NCI-H146 (cell line): ENCODE results near the gene LMNTD1.
"Not testable (repeated sequence)": the region's sequence is repeated elsewhere in the genome, so short reads cannot be mapped to it uniquely, and the experiment has no call there.

Experiments
- DNase-seq: peaks from one replicate; lab custom pipeline; 2025; lab: John Stamatoyannopoulos, UW

Gene LMNTD1

DNA sequence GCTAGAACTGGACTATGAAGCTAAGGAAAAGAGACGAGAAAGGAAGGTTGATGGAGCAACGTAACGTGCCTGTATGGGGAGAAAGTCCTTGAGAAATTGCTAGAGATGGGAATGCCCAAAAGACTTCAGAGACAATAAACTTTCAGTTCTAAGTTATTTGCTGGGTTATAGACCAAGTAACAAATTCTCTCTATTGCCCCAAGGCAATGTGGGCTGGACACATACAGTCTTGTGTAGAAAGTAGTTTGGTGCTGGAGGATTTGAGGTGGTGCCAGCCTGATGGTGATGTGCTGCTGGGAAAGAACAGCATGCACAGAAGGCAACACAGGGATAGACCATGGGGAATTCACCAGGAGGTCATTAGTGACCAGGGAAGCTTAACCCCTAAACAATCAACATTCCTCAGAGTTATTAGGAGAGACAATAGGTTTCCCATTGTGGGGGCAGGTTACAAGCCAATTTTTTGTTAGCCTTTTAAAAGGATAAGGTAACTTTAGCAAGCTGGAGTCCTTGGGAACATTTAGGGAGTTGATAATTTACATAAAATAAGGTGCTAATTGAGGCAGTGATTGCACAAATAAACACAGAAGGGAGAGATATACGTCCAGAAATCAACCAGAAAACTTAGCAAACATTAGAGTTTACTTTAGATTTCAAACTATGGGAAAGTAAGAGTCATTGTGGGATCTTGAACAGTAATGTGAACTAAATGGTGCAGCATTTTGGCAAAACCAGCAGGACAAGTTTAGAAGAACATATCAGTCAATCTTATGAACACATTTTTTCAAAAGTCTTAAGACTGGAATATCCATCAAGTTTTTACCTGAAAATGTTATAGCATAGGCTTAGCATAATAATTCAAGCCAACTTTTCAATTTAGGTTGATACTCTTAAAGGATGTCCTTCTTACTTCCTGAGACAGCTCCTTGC, 61.4 kb downstream of the LMNTD1 start:
- no peak for DNase-seq

DNA sequence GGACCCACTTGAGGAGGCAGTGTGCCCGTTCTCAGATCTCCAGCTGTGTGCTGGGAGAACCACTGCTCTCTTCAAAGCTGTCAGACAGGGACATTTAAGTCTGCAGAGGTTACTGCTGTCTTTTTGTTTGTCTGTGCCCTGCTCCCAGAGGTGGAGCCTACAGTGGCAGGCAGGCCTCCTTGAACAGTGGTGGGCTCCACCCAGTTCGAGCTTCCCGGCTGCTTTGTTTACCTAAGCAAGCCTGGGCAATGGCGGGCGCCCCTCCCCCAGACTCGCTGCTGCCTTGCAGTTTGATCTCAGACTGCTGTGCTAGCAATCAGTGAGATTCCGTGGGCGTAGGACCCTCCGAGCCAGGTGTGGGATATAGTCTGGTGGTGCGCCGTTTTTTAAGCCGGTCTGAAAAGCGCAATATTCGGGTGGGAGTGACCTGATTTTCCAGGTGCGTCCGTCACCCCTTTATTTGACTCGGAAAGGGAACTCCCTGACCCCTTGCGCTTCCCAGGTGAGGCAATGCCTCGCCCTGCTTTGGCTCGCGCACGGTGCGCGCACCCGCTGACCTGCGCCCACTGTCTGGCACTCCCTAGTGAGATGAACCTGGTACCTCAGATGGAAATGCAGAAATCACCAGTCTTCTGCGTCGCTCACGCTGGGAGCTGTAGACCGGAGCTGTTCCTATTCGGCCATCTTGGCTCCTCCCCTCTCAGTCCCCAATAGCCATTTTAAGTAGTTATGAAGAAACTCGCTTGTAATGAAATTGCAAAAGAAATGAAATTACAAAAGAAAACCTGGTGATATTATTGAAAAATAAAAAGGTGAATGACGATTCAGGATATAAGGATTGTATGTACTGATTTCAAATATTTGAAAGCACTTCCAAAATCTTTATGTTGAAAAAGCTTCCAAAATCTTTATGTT, 63.9 kb downstream of the LMNTD1 start:
- DNase-seq, result not testable (repeated sequence)

DNA sequence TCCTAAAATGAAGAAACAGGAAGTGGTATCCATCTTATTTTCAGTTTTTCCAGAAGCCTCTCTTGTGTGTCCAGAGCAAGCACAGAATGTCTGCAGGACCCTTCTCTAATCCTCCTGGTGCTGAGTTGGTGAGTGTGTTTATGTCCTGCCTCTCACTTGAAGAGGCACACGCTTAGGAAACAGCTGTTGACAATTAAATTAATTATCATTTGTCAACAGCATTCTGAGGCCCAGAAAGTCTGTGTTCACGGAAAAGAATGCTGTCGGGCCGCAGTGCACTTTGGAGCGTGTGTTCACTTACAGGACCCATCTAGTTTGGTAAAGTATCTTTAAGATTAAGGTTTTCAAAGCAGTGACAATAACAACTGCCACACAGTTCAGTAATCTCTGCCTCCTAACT, 70.5 kb downstream of the LMNTD1 start:
- no peak for DNase-seq

DNA sequence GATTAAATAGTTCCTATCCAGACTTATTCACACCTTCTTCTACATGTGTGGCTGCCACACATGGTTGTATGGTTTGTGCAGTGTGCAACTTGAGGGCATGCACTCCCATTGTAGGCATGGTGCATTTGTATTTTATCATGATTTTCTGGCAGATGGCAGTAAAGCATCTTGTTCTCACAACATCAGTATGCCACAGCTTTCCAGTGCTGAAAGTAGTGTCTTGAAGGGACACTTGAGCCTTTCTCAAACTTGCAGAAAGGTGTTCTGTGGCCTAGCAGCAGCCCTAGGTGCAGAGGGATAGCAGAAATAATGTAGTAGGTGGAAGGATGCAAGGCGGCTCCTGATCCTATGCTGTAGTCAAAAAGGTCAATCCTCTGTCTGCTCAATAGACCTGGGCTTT, 72.9 kb downstream of the LMNTD1 start:
- DNase-seq, result no peak

DNA sequence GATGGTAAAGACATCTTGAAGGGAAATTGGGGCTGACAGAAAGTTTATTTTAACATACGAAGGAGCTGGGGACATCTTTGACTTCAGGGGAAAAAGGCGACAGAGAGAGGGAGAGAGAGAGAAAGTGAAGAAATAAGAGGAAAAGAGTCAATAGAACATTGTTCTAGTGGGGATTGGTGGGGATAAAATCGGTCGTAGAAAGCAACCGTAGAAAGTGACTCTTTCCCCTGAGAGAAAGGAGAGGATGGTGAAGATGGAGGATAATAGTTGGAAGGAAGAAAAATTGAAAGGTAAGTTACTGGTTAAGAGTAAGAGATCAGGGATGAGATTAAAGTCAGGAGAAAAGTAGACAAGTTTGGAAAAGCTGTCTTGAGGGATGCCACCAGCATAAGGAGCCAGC, 75.9 kb downstream of the LMNTD1 start:
- DNase-seq, result no peak

DNA sequence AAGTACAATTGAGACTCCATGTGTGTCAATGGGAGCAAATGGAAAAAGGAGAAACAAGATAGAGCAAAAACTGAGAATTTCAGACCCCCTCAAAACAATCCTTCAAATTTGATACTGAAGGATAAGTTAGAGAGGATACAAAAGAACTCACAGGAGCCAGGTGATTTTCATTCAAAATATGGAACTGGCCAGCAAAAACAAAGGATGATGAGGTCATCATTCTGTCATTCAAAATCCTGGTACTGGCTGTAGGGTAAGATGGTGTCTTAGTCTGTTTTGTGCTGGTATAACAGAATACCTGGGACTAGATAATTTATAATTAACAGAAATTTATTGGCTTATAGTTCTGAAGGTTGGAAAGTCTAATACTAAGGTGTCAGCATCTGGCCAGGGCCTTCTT, 80.6 kb downstream of the LMNTD1 start:
- no peak for DNase-seq

DNA sequence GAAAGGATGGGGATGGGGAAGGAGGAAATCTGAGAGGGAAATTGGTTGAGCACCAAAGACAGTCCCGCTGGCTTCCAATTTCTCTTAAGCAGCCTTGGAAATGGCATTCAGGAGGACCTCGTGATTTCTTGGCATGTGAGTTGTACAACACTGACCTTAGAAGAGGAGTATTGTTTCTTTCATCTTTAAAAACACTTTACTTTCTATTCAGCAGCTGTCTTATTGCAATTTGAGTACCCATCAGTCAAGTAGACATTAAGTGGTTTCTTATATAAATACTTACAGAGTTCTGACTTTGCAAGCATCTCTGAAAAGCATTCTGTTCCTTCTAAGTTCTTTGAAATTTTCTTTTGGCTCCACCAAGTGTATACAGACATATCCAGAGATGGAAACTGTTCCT, 83.2 kb downstream of the LMNTD1 start:
- no peak for DNase-seq

DNA sequence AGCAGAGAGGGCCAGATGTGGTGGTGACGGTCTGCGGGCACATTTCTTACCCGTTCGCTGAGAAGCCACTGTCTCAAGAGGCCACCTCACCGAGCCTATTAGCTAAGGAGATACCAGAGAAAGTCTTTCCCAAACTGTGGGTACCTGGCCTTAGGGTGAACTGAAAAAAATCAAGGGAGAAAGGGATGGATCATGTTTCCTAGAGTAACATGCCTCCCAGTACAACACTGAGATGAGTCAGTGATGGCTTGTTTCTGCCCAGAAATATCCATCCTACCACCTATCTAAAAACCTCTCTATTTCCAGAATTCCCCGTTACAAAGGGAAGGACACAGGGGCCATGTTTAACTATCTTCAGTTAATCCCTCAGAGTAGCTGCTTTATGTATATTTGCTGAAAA, 83.7 kb downstream of the LMNTD1 start:
- no peak for DNase-seq

DNA sequence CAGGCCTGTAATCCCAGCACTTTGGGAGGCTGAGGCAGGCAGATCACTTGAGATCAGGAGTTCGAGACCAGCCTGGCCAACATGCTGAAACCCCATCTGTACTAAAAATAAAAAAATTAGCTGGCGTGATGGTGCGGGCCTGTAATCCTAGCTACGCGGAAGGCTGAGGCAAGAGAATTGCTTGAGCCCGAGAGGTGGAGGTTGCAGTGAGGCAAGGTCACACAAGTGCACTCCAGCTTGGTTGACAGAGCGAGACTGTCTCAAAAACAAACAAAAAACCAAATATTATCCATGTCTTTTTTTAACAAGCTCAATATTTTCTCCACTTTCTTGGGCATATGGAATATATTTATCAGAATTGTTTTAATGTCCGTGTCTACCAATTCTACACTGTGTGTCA, 89.6 kb downstream of the LMNTD1 start:
- DNase-seq, result no peak

DNA sequence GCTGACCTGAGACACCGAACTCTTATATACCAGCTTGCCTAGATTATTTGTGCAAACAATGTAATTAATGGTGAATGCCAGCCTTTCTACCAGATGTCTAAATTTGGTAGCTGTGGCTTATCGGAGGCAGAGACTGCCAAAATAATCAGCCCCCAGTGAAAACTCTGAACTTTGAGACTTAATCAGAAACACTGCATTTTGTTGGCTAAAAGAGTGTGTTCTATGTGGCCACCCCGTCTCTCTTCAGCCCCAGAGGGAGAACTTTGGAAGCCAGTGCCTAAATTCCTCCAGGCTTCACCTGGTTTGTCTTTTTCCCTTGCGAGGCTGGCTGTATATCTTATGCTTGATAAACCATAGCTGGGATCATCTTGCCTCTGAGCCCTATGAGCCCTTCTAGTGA, 90.1 kb downstream of the LMNTD1 start:
- no peak for DNase-seq

DNA sequence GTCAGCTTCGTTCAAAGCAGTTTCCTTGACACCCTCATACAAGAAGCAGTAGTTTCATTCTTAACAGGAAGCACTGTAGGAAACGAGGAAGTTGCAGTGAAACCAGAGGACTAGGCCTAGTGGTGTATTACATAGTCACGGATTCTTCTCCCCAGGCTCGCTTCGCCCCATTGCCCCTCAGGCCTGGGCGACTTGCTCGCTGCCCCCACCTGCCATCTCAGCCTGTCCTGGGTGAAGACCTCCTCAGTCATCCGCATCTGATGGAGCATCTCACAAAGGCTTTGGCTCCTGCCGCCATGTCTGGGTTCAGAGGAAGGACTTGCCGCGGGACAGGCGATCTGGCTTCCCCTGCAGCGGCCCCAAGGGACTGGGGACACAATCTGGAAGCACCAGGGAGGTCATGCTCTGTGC, 93.5 kb downstream of the LMNTD1 start:
- no peak for DNase-seq

DNA sequence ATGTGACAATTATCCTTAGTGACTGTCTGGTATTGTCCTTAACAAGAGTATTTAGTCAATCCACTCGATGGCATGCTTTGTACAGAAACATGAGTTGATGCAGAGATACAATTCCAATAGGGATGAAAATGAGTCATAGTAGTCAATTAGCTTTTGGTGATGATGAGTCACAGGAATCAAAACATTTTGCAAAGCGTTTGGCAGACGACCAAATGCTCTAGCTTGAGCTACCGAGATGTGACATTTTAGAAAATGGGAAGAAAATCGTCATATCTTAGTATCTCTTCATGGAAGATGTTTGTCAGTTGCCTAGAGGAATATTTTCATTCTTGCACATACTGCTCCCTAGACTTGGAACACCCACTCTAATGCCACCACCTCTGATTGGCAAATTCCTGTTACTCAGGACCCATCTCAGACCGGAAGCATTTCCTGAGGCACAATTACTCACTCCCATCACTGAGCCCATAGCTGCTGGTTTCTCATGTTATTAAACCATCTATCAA, 95.0 kb downstream of the LMNTD1 start:
- DNase-seq, result peak; percentile 2

DNA sequence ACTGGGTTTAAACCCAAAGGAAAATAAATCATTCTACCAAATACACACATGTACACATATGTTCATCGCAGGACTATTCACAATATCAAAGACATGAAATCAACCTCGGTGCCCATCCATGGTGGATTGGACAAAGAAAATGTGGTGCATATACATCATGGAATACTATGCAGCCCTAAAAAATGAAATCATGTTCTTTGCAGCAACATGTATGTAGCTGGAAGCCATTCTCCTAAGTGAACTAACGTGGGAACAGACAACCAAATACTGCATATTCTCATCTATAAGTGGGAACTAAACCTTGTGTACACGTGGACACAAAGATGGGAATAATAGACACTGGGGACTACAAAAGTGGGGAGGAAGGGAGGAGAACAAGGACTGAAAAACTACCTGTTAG, 96.6 kb downstream of the LMNTD1 start:
- DNase-seq, result no peak

DNA sequence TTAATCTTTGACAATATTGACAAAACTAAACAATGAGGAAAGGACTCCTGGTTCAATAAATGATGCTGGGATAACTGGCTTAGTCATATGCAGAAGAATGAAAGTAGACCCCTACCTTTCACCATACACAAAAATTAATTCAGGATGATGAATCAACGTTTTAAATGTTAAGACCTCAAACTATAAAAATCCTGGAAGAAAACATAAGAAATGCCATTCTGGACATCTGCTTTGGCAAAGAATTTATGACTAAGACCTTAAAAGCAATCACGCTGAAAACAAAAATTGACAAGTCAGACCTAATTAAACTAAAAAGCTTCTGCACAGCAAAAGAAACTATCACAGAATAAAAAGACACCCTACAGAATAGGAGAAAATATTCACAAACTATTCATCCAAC, 97.4 kb downstream of the LMNTD1 start:
- DNase-seq, result no peak

DNA sequence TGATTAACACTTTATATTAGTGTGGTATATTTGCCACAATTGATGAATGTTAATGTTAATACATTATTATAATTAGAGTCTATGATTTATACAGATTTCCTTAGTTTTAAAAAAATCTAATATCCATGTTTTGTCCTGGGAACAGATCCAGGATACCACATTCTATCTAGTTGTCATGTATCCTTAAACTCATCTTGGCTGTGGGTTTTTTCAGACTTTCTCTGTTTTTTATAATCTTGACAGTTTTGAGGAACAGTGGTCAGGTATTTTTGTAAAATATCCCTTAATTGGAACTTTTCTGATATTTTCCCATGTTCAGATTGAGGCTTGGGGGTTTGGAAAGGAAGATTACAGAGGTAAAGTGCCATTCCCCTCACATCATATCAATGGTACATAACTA, 104.1 kb downstream of the LMNTD1 start:
- no peak for DNase-seq

DNA sequence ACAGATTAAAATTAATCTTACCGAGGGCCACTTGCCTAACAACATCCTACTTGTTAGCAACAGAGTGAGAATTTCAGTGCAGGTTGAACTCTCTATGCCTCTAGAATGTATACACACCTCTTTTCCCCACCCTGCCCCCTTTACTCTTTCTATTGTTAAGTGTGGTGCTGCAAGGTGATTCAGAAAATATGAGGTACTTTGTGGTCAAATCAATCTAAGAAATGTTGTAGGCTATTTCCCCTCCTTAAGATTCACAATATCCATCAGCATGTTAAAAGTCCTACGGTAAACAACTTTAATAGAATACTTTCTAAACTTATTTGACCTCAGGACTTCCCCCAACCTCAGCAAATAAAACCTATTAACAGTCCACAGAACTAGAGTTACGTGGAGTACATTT, 106.0 kb downstream of the LMNTD1 start:
- DNase-seq, result no peak

DNA sequence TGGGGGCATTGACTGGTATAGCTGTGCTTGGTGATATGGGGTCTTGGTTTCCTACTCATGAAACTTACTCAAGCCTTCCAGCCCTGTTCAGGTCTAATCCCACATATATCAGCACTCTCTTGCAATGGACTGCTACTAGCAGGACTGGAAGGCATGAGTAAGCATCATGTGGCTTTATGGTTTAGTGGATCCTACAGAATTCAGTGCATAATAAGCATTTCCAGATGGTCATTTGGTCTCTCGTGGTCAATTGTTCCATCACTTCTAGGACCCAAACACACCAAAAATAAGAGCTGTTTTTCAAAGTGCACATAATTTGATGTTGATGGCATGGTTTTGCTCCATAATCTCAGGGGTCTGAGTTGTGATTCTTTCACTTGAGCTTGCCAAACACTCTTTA, 114.4 kb downstream of the LMNTD1 start:
- no peak for DNase-seq

DNA sequence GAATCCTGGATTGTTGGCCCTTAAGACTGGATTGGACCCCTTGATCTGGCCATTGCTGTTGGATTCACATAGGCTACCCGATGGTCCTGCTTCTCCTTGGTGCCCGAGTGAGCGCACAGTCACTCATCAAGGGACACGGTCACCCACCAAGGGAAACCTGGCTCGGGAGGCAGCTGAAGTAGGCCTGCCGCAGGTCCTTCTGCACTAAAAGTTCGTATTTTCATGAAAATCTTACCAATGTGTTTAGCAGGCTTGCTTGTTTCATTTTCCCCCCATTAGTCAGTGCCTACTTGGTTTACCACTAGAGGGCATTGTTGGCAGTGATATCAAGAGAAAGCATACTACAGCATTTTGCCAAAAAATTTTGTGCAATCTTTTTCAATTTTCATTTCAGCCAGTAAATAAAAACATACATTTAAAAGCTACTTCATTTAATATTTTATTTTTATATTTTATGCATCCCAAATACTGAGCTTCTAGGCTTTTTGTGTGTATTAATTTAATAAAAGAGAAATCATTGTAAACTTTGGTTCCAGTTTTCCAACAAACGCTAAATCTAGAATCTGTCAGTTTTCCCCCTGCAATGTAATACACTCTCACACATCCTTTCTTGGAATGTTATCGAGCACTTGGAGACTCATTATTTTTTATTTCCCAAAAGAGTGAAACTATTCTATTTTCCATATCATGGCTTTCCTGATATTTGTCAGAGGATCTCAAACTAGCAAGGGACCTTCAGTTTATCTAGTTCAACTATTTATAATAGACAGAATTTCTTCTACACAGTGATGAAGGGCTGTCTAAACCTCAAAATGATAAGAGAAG, 116.7 kb downstream of the LMNTD1 start:
- DNase-seq, result peak; percentile 44

DNA sequence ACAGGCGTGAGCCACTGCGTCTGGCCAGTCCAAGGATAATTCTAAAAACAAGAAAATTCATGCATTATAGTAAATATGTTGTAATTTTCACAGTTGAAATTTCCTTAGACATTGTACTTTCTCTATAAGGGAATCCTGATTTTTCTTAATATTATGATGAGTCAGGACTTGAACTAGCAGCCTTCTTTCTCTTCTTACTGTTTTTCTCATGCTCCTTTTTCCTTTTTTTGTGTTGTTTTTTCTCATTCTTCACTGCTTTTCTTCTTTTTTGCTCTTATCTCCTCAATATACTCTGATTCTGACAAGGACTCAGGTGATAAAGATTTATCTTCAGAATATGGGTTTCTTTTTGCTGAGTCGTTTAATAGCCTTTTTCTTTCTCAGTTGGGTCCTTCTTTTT, 117.7 kb downstream of the LMNTD1 start:
- no peak for DNase-seq

DNA sequence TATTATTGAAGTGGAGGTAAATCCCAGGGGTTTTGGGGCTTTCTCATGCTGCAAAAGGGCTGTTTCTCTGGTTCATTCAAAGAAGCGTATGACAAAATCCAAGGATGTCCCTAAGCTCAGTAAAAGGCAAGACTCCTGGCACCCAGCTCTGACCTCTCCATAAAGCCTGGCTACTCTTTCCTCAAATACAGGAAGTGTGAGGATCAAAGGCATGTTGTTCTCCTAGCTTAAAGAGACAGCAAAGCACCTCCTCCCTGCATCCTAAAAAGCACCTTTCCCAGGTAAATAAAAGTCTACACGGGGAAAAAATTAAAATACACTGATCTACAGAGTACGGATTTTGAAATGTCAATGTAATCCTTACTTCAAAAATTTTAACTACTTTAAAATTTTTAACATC, 118.6 kb downstream of the LMNTD1 start:
- no peak for DNase-seq

DNA sequence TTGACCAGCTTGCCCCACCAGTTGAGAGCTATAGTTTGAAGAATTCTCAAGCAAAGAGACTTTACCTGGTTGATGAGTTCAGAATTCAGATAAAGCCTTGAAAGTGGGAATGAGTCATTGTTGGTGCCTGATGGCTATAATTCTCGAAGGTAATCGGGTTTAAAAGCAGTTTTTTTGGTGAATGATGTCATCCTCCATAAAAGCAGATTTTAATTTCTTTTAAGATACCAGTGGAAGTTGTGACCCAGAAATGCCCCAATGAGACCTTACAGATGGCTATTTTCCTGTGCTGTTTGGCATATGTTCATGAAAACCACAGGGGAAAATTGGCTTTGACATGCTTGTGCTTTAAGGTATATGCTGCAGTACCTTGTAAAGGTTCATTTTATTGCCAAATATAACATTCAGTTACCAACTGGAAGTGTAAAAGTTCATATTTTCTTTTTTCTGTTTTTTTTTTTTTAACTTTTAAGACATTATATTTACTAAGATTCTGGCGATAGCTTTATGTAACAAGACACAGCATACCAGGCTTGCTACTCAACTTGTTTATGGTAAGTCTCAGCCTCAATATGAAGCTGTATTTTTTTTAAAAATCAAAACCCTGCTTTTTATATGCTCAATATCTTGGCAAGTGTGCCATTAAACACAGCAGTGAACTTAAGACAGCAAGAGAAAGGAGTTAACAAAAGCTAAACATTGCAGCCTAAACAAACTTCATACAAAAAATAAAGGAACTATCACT, 119.3 kb downstream of the LMNTD1 start:
- DNase-seq, result no peak
